PC-9 (cell line): ENCODE results near the gene LPCAT2. TPM values are rescaled to one million over a fixed set of nuclear protein-coding genes. Genes with fewer than 3 reads are reported as not detected.

ENCODE experiments used
- BruUV-seq: library from RNA; stranded (reverse); fragments of 400-500 nt; replicated peaks from 2 replicates; lab custom pipeline; 2021; lab: Mats Ljungman, UMichigan
- CTCF ChIA-PET: fragments of 300-600 bp; sonication (Branson Sonifier 250); formaldehyde crosslinking; loops from one replicate; lab custom pipeline; 2022; ENCODE audit warnings: antibody characterized with exemption; lab: Charles Lee
- POLR2A ChIA-PET: fragments of 300-600 bp; sonication (Branson Sonifier 250); formaldehyde crosslinking; loops from one replicate; lab custom pipeline; 2022; ENCODE audit warnings: antibody characterized with exemption; ENCODE audit not compliant: unreplicated experiment; lab: Charles Lee
- DNase-seq, 2 experiments: peaks; one replicate each; pipeline versions ENCODE4 v3.0.0 to v3.0.0-alpha.2; 2015 to 2022; ENCODE audit warnings: mixed read lengths in 1 of 2
- H2AFZ ChIP-seq: fragments of 200-600 bp; sonication (generic); 2 replicates; pipeline ENCODE4 v1.8.1; 2017; ENCODE audit warnings: antibody characterized with exemption
- H3F3A ChIP-seq: fragments of 200-600 bp; sonication (generic); 2 replicates; pipeline ENCODE4 v1.8.1; 2017; ENCODE audit warnings: antibody characterized with exemption, mild to moderate bottlenecking, low read depth; ENCODE audit not compliant: insufficient read depth
- H3K27ac ChIP-seq: fragments of 200-600 bp; sonication (generic); 2 replicates; pipeline ENCODE4 v1.6.1; 2016; ENCODE audit warnings: mixed run types
- H3K27me3 ChIP-seq: fragments of 200-600 bp; sonication (generic); 2 replicates; pipeline ENCODE4 v1.6.1; 2016; ENCODE audit warnings: low read depth, mixed run types; ENCODE audit not compliant: insufficient read depth
- H3K36me3 ChIP-seq: fragments of 200-600 bp; sonication (generic); 2 replicates; pipeline ENCODE4 v1.6.1; 2016; ENCODE audit warnings: low read depth, mixed run types
- H3K4me1 ChIP-seq: fragments of 200-600 bp; sonication (generic); replicated peaks from 2 replicates; pipeline ENCODE4 v1.6.1; 2016; ENCODE audit warnings: mixed run types; ENCODE audit not compliant: insufficient read depth
- H3K4me2 ChIP-seq: fragments of 200-600 bp; sonication (generic); 2 replicates; pipeline ENCODE4 v1.6.1; 2017; ENCODE audit warnings: mixed run types
- H3K4me3 ChIP-seq: fragments of 200-600 bp; sonication (generic); 2 replicates; pipeline ENCODE4 v1.6.1; 2016; ENCODE audit warnings: mixed run types
- H3K79me2 ChIP-seq: fragments of 200-600 bp; sonication (generic); 2 replicates; pipeline ENCODE4 v1.6.1; 2017; ENCODE audit warnings: low read depth, mixed run types
- H3K9me2 ChIP-seq: fragments of 200-600 bp; sonication (generic); 2 replicates; pipeline ENCODE4 v1.8.1; 2017; ENCODE audit warnings: mild to moderate bottlenecking; ENCODE audit not compliant: insufficient read depth
- H3K9me3 ChIP-seq: fragments of 200-600 bp; sonication (generic); 2 replicates; pipeline ENCODE4 v1.8.1; 2016; ENCODE audit warnings: low read depth; ENCODE audit not compliant: insufficient read depth
- H4K20me1 ChIP-seq: fragments of 200-600 bp; sonication (generic); 2 replicates; pipeline ENCODE4 v1.8.1; 2017; ENCODE audit not compliant: insufficient read depth
- CTCF ChIP-seq: fragments of 200-600 bp; sonication (generic); conservative IDR thresholded peaks from 2 replicates; pipeline ENCODE4 v1.6.1; 2017; ENCODE audit warnings: mixed run types, antibody characterized with exemption, mild to moderate bottlenecking, moderate library complexity
- EZH2 ChIP-seq: fragments of 200-600 bp; sonication (generic); IDR thresholded peaks from 2 replicates; pipeline ENCODE4 v1.8.0; 2017; ENCODE audit warnings: antibody characterized with exemption, low read depth
- intact Hi-C: fragments of 100-400 bp; cut with micrococcal nuclease; formaldehyde crosslinking; loops from one replicate; pipeline ENCODE4 v1.10.0; 2022; ENCODE audit not compliant: unreplicated experiment
- total RNA-seq: library from RNA; stranded (reverse); gene quantifications from 2 replicates; pipeline ENCODE4 v1.2.3, GENCODE V29; 2021

LPCAT2 gene
- total RNA-seq, 1 experiment from 2014 or later, result 87.7 TPM

- Histone ChIP-seq H2AFZ (no peak overlapping the region), H3K27me3 (no peaks in the 10 kb centered on the region), H3K9me3 (no peaks in the 10 kb centered on the region), H4K20me1 (no peaks in the 10 kb centered on the region), H3K36me3 (no peaks in the 10 kb centered on the region), H3K4me1 (peaks cover 16% of the 10 kb centered on the region), H3K79me2 (no peaks in the 10 kb centered on the region), H3K4me3 (no peak overlapping the region), H3K4me2 (no peak overlapping the region), H3F3A (peaks cover 12% of the 10 kb centered on the region), H3K27ac (no peak overlapping the region), H3K9me2 (no peaks in the 10 kb centered on the region)
- ChIA-PET CTCF (no interaction called here), POLR2A (no interaction called here)
- no peak for TF ChIP-seq EZH2
- TF ChIP-seq CTCF, result no peak
- DNase-seq, result no peak
- intact Hi-C loops, result no loop called here
- BruUV-seq, result no TSS peak
Measured at GRCh38 chr16:55477736-55478135, 31.1 kb upstream of the LPCAT2 start.

DNA sequence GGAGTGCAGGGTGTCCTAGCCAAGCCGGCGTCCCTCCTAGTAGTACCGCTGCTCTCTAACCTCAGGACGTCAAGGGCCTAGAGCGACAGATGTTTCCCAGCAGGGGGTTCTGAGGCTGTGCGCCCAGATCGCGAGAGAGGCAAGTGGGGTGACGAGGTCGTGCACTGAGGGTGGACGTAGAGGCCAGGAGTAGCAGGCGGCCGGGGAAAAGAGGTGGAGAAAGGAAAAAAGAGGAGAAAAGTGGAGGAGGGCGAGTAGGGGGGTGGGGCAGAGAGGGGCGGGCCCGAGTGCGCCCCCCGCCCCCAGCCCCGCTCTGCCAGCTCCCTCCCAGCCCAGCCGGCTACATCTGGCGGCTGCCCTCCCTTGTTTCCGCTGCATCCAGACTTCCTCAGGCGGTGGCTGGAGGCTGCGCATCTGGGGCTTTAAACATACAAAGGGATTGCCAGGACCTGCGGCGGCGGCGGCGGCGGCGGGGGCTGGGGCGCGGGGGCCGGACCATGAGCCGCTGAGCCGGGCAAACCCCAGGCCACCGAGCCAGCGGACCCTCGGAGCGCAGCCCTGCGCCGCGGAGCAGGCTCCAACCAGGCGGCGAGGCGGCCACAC lies 29.9 kb upstream of the LPCAT2 start, which contains the start of gene MMP2:
TSS of gene MMP2 (plus strand) at position 372 of the 603 bp plus-strand sequence. CDS start 282 bp downstream, outside the sequence.
- CTCF ChIA-PET, result no interaction called here
- Histone ChIP-seq H3K4me3 (no peak within 1 kb of the TSS), H3K9me2 (no peaks in the 10 kb centered on the region), H3K9me3 (no peaks in the 10 kb centered on the region), H3K4me1 (peaks cover 6% of the 10 kb centered on the region), H2AFZ (no peak within 1 kb of the TSS), H3K27me3 (no peaks in the 10 kb centered on the region), H4K20me1 (no peaks in the 10 kb centered on the region), H3K79me2 (no peaks in the 10 kb centered on the region), H3F3A (0 out of 2 replicates have a peak, but pooled peaks cover 2% of the 10 kb centered on the region), H3K4me2 (no peak within 1 kb of the TSS), H3K36me3 (no peaks in the 10 kb centered on the region), H3K27ac (no peak within 1 kb of the TSS)
- DNase-seq, result no peak
- POLR2A ChIA-PET, result no interaction called here
- no TSS peak for BruUV-seq
- TF ChIP-seq CTCF (no peak), EZH2 (no peak)
- intact Hi-C loops, result no loop called here

GRCh38 chr16:55479430-55480140 lies 29.3 kb upstream of the LPCAT2 start:
- H3K4me3 ChIP-seq, result no peak overlapping the region

More at GRCh38 chr16:55479430-55480140, 29.3 kb upstream of the LPCAT2 start:
- H3K4me2 ChIP-seq, result no peak overlapping the region
- BruUV-seq, result no TSS peak
- H3K9me2 ChIP-seq, result no peaks in the 10 kb centered on the region
- no peak for TF ChIP-seq EZH2
- no peak for TF ChIP-seq CTCF
- H4K20me1 ChIP-seq, result no peaks in the 10 kb centered on the region
- no peak overlapping the region for H2AFZ ChIP-seq
- CTCF ChIA-PET, result interaction anchor here (0.6 kb wide), 1 partner anchor 220 kb away, joined by 10 read pairs; no protein-coding TSS in a partner anchor
- no peaks in the 10 kb centered on the region for H3K9me3 ChIP-seq
- H3K36me3 ChIP-seq, result no peaks in the 10 kb centered on the region
- H3F3A ChIP-seq, result no peaks in the 10 kb centered on the region
- no peak overlapping the region for H3K27ac ChIP-seq
- intact Hi-C loops, result no loop called here
- DNase-seq, result no peak
- POLR2A ChIA-PET, result no interaction called here
- no peaks in the 10 kb centered on the region for H3K79me2 ChIP-seq
- no peaks in the 10 kb centered on the region for H3K27me3 ChIP-seq
- H3K4me1 ChIP-seq, result peaks cover 6% of the 10 kb centered on the region; the same call in 1 of the 2 replicates
